K562 (cell line): ENCODE results near the gene MERTK. TPM values are rescaled to one million over a fixed set of nuclear protein-coding genes. Genes with fewer than 3 reads are reported as not detected.
A peak's percentile ranks its signal among the peaks of the same experiment; 100 is the strongest.

Experiments used
- E2F3 ChIP-seq: fragments of 250-450 bp; sonication (Bioruptor Pico); IDR thresholded peaks from 2 replicates; pipeline ENCODE4 v1.4.0; 2020; ENCODE audit warnings: mild to moderate bottlenecking
- FOXP1 ChIP-seq: sonication (generic); formaldehyde crosslinking; IDR thresholded peaks from 2 replicates; pipeline ENCODE4 v1.8.0; 2022; ENCODE audit warnings: mild to moderate bottlenecking, missing genetic modification reagents
- HCFC1 ChIP-seq: IDR thresholded peaks from 2 replicates; pipeline ENCODE4 v1.6.1; 2012; ENCODE audit warnings: low read depth, low read length, improper control_type of control experiment
- MIER1 ChIP-seq: fragments of 450-650 bp; IDR thresholded peaks from 2 replicates; pipeline ENCODE4 v1.6.1; 2016; ENCODE audit warnings: antibody characterized with exemption, mild to moderate bottlenecking, low read depth
- NFATC3 ChIP-seq: fragments of 450-650 bp; IDR thresholded peaks from 2 replicates; pipeline ENCODE4 v1.6.1; 2017; ENCODE audit warnings: mild to moderate bottlenecking
- NR4A1 ChIP-seq, 2 experiments: fragments of 250-450 bp in 1 of 2; fragments of 450-650 bp in 1 of 2; sonication (Bioruptor Pico) in 1 of 2; IDR thresholded peaks; 2 replicates each; pipeline versions ENCODE4 v1.4.0 to v1.6.1; 2016 to 2020; ENCODE audit warnings: mild to moderate bottlenecking in 2 of 2, missing compliant biosample characterization in 1 of 2, missing genetic modification characterization in 1 of 2, moderate library complexity in 1 of 2
- PRMT5 ChIP-seq: sonication (generic); formaldehyde crosslinking; IDR thresholded peaks from 2 replicates; pipeline ENCODE4 v1.5.0; 2020; ENCODE audit warnings: missing genetic modification reagents
- RBM39 ChIP-seq: fragments of 200-400 bp; formaldehyde crosslinking; optimal IDR thresholded peaks from 2 replicates; pipeline ENCODE3; 2018; ENCODE audit warnings: low read depth, low read length
- SMARCC2 ChIP-seq: fragments of 450-650 bp; IDR thresholded peaks from 2 replicates; pipeline ENCODE4 v1.6.1; 2017; ENCODE audit warnings: antibody characterized with exemption, moderate library complexity, mild to moderate bottlenecking, low read depth
- TGIF2 ChIP-seq: sonication (generic); formaldehyde crosslinking; IDR thresholded peaks from 2 replicates; pipeline ENCODE4 v1.8.1; 2022; ENCODE audit warnings: mild to moderate bottlenecking, missing genetic modification reagents, moderate library complexity
- ZBTB7A ChIP-seq: IDR thresholded peaks from 2 replicates; pipeline ENCODE4 v1.6.1; 2011; ENCODE audit warnings: low read depth, mild to moderate bottlenecking, low read length, moderate library complexity, borderline replicate concordance; ENCODE audit not compliant: control insufficient read depth
- ZEB2 ChIP-seq: fragments of 450-650 bp; IDR thresholded peaks from 2 replicates; pipeline ENCODE4 v1.6.1; 2016
- ZFP1 ChIP-seq: fragments of 450-650 bp; formaldehyde crosslinking; IDR thresholded peaks from 2 replicates; pipeline ENCODE4 v1.4.0; 2020; ENCODE audit warnings: mild to moderate bottlenecking, mixed read lengths
- ZNF121 ChIP-seq: sonication (generic); formaldehyde crosslinking; conservative IDR thresholded peaks from 2 replicates; pipeline ENCODE4 v1.8.0; 2022; ENCODE audit warnings: missing genetic modification reagents
- ZNF143 ChIP-seq: sonication (generic); formaldehyde crosslinking; IDR thresholded peaks from 2 replicates; pipeline ENCODE4 v1.9.0; 2022; ENCODE audit warnings: mild to moderate bottlenecking, missing genetic modification reagents
- ZNF354B ChIP-seq: fragments of 250-450 bp; sonication (Bioruptor Pico); IDR thresholded peaks from 2 replicates; pipeline ENCODE4 v1.4.0; 2020
- ZNF41 ChIP-seq: fragments of 250-450 bp; sonication (Bioruptor Pico); conservative IDR thresholded peaks from 2 replicates; pipeline ENCODE4 v1.4.0; 2020; ENCODE audit warnings: mild to moderate bottlenecking
- polyA plus RNA-seq, 8 experiments: library from polyadenylated mRNA; depleted of rRNA in 4 of 8; stranded (reverse) in 5 of 8; unstranded in 3 of 8; fragments of >200 nt; fragmentation: Nextera tagmentation in 2 of 8; fragmentation: Illumina TruSeq in 1 of 8; extraction: Ambion mirVana in 2 of 8; extraction: Trizol in 1 of 8; gene quantifications; 2 replicates each; pipeline versions ENCODE4 v1.2.1 to v1.2.3, GENCODE V29; 2011 to 2014; ENCODE audit warnings: inconsistent platforms in 1 of 8, missing spikeins in 1 of 8
- total RNA-seq, 7 experiments: library from RNA; depleted of rRNA in 6 of 7; stranded (reverse); fragments of >200 nt in 6 of 7; fragmentation: Illumina TruSeq in 2 of 7; extraction: Trizol in 2 of 7; gene quantifications; 2 replicates each; pipeline versions ENCODE4 v1.2.1 to v1.2.3, GENCODE V29; 2011 to 2021; ENCODE audit warnings: low replicate concordance in 1 of 7
- TF ChIP-seq, protein P1 (sequence below): IDR thresholded peaks from 2 replicates; pipeline ENCODE4 v1.6.1; 2011; ENCODE audit warnings: borderline replicate concordance, low read depth, mild to moderate bottlenecking, moderate library complexity, low read length; ENCODE audit not compliant: insufficient read depth, poor library complexity, severe bottlenecking
- TF ChIP-seq, protein P2 (sequence below): IDR thresholded peaks from 2 replicates; pipeline ENCODE4 v1.6.1; 2012; ENCODE audit warnings: low read depth, low read length, improper control_type of control experiment, borderline replicate concordance
- TF ChIP-seq, protein P3 (sequence below), 2 experiments: fragments of 450-650 bp in 1 of 2; sonication (generic) in 1 of 2; formaldehyde crosslinking; conservative IDR thresholded peaks; 2 replicates each; pipeline versions ENCODE4 v1.4.0 to v1.8.1; 2020 to 2022; ENCODE audit warnings: mild to moderate bottlenecking in 1 of 2, missing genetic modification reagents in 1 of 2
- TF ChIP-seq, protein P4 (sequence below): fragments of 450-650 bp; IDR thresholded peaks from 2 replicates; pipeline ENCODE4 v1.6.1; 2016; ENCODE audit warnings: borderline replicate concordance
- TF ChIP-seq, protein P5 (sequence below): fragments of 250-450 bp; sonication (Bioruptor Pico); IDR thresholded peaks from 2 replicates; pipeline ENCODE4 v1.8.0; 2021; ENCODE audit warnings: mild to moderate bottlenecking, moderate library complexity

The MERTK gene
- total and polyA plus RNA-seq, 9 of the 15 experiments (the other 6 are each of a cell fraction or from before 2014, with no cell fraction given), result 0.23 to 1.6 (median 0.74) TPM

DNA sequence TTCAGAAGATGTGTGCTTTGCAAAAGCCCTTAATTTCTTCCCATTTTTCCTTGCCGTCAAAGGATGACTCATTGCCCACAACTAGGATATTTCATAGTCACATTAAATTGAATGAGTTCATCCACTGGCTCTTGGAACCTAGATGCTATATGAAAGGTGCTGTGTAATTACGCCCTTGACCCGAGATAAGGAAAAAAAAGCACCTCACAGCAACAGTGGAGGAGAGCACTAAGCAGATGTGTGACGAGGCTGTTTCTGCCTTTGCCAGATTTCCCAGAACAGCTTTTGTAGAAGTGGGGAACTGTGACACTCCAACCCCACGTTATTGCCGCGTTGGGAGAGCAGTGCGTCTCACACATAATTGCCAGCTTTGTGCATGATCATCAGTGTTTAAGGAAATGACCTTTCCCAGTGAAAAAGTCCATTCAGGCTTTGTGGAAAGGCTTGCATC is 123.4 kb downstream of the MERTK start (continued):
- TF ChIP-seq, protein P1, sequence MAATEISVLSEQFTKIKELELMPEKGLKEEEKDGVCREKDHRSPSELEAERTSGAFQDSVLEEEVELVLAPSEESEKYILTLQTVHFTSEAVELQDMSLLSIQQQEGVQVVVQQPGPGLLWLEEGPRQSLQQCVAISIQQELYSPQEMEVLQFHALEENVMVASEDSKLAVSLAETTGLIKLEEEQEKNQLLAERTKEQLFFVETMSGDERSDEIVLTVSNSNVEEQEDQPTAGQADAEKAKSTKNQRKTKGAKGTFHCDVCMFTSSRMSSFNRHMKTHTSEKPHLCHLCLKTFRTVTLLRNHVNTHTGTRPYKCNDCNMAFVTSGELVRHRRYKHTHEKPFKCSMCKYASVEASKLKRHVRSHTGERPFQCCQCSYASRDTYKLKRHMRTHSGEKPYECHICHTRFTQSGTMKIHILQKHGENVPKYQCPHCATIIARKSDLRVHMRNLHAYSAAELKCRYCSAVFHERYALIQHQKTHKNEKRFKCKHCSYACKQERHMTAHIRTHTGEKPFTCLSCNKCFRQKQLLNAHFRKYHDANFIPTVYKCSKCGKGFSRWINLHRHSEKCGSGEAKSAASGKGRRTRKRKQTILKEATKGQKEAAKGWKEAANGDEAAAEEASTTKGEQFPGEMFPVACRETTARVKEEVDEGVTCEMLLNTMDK, result no peak
- TF ChIP-seq ZEB2, result peak; percentile 96
- TF ChIP-seq ZNF143, result no peak
- no peak for TF ChIP-seq ZNF41 (CRISPR knock-in tag)
- no peak for TF ChIP-seq HCFC1
- no peak for TF ChIP-seq NR4A1 (CRISPR knock-in tag; IDR thresholded peaks at IDR 0.05)
- TF ChIP-seq NR4A1 (tag; IDR thresholded peaks at IDR 0.05), result no peak
- TF ChIP-seq NFATC3, result no peak
- TF ChIP-seq, protein P2, sequence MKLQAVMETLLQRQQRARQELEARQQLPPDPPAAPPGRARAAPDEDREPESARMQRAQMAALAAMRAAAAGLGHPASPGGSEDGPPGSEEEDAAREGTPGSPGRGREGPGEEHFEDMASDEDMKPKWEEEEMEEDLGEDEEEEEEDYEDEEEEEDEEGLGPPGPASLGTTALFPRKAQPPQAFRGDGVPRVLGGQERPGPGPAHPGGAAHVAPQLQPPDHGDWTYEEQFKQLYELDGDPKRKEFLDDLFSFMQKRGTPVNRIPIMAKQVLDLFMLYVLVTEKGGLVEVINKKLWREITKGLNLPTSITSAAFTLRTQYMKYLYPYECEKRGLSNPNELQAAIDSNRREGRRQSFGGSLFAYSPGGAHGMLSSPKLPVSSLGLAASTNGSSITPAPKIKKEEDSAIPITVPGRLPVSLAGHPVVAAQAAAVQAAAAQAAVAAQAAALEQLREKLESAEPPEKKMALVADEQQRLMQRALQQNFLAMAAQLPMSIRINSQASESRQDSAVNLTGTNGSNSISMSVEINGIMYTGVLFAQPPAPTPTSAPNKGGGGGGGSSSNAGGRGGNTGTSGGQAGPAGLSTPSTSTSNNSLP, result peak; percentile 91; the same call in 1 of the 2 replicates
- TF ChIP-seq TGIF2, result no peak
- TF ChIP-seq E2F3 (CRISPR knock-in tag), result no peak
- TF ChIP-seq ZBTB7A, result no peak
- no peak for TF ChIP-seq ZFP1 (CRISPR knock-in tag)
- no peak for TF ChIP-seq RBM39
- TF ChIP-seq, protein P3, sequence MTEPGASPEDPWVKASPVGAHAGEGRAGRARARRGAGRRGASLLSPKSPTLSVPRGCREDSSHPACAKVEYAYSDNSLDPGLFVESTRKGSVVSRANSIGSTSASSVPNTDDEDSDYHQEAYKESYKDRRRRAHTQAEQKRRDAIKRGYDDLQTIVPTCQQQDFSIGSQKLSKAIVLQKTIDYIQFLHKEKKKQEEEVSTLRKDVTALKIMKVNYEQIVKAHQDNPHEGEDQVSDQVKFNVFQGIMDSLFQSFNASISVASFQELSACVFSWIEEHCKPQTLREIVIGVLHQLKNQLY (CRISPR knock-in tag; conservative IDR thresholded peaks at IDR 0.05), result no peak
- no peak for TF ChIP-seq ZNF354B (CRISPR knock-in tag)
- TF ChIP-seq FOXP1 (CRISPR knock-in tag), result no peak
- TF ChIP-seq PRMT5 (CRISPR knock-in tag), result no peak
- TF ChIP-seq SMARCC2, result peak; percentile 89
- TF ChIP-seq, protein P4, sequence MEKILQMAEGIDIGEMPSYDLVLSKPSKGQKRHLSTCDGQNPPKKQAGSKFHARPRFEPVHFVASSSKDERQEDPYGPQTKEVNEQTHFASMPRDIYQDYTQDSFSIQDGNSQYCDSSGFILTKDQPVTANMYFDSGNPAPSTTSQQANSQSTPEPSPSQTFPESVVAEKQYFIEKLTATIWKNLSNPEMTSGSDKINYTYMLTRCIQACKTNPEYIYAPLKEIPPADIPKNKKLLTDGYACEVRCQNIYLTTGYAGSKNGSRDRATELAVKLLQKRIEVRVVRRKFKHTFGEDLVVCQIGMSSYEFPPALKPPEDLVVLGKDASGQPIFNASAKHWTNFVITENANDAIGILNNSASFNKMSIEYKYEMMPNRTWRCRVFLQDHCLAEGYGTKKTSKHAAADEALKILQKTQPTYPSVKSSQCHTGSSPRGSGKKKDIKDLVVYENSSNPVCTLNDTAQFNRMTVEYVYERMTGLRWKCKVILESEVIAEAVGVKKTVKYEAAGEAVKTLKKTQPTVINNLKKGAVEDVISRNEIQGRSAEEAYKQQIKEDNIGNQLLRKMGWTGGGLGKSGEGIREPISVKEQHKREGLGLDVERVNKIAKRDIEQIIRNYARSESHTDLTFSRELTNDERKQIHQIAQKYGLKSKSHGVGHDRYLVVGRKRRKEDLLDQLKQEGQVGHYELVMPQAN, result no peak
- no peak for TF ChIP-seq MIER1
- TF ChIP-seq, protein P5, sequence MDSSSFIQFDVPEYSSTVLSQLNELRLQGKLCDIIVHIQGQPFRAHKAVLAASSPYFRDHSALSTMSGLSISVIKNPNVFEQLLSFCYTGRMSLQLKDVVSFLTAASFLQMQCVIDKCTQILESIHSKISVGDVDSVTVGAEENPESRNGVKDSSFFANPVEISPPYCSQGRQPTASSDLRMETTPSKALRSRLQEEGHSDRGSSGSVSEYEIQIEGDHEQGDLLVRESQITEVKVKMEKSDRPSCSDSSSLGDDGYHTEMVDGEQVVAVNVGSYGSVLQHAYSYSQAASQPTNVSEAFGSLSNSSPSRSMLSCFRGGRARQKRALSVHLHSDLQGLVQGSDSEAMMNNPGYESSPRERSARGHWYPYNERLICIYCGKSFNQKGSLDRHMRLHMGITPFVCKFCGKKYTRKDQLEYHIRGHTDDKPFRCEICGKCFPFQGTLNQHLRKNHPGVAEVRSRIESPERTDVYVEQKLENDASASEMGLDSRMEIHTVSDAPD (CRISPR knock-in tag), result no peak
- no peak for TF ChIP-seq ZNF121 (CRISPR knock-in tag)
